ENCODE measurements around the gene MMP2.

MMP2 gene

DNA sequence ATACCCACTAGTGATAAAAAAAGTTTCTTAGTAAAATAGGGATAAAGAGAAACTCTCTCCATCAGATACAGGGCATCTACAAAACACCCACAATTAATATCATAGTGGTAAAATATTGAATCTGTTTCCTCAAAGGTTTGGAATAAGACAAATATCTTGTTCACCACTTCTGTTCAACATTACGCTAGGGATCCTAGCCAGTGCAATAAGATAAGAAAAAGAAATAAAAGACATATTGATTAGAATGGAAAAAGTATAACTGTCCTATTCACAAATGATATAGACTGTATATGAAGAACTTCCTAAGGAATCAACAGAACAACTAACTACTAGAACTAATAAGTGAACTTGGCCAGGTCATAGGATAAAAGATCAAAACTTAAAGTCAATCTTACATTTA lies 42.8 kb downstream of the MMP2 start:
- DNase-seq = no peak

DNA sequence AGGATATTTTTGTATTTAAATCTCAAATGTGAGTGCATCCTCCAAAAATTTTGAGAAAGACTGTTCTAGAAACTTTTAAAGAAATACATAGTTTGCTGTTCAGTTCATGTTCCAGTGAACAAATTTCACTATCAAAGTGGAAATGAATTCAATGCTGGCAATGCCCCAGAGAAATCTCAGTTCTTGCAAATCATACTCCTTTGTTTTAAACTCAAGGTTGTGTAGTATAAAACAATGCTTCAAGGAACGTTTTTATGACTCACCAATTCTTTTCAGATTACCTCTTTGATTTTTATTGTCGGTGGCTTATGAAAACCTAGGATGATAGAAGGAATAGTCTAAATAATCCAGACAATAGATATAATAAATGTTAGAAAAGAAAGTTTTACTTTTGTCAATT lies 47.4 kb downstream of the MMP2 start:
- no peak for DNase-seq

- no peak for DNase-seq
Observed at GRCh38 chr16:55527885-55528284, 48.9 kb downstream of the MMP2 start.

DNA sequence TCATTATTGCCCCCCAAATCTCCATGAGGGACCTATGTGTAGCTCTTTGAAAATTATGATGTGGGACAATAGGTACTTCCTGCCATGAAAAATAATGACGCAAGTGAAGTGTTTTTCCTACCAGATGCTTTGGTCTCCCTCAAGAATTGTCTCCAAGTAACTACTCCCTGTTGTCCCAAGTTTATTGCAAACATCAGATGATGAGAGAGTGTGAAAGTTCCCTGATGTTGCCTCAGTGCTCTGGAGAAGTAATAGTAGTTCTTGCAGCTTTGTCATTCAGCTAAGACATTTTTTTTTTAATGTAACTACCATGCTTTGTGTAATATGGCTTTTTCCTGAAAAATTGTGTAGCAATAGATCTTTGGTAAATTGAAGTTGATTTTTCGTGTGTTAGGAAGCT lies 50.0 kb downstream of the MMP2 start:
- DNase-seq = no peak

DNA sequence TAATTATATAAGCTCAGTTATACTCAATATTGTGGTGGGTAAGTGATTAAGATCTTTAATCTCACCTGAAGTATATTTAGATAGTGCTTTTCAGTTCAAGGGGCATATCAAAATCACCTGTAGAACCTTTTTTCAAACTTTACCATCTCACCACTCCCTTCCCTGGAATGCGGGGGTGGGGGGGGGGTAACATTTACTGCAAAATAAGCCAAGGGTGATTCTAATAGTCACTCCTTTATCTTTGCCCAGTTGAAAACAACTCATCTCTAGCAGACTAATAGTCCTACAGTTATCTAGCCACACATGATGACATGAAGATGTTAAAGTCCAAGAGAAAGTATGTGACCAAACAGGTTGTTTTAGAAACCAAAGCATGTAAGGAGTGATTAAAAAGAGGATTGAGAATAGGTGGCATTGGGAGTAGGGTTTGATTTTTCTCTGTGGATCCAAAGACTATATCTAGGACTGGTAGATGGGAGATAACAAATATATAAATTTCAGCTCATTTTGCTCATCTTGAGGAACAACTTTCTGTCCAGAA lies 51.4 kb downstream of the MMP2 start:
- DNase-seq = no peak

GRCh38 chr16:55532227-55532626 lies 53.2 kb downstream of the MMP2 start:
- no peak for DNase-seq

GRCh38 chr16:55534756-55535155 lies 55.8 kb downstream of the MMP2 start:
- no peak for DNase-seq

GRCh38 chr16:55539049-55539448 lies 60.1 kb downstream of the MMP2 start:
- DNase-seq = no peak

- no peak for DNase-seq
Observed at GRCh38 chr16:55539488-55539887, 60.5 kb downstream of the MMP2 start.

GRCh38 chr16:55540221-55540620 lies 61.2 kb downstream of the MMP2 start:
- DNase-seq = no peak

DNA sequence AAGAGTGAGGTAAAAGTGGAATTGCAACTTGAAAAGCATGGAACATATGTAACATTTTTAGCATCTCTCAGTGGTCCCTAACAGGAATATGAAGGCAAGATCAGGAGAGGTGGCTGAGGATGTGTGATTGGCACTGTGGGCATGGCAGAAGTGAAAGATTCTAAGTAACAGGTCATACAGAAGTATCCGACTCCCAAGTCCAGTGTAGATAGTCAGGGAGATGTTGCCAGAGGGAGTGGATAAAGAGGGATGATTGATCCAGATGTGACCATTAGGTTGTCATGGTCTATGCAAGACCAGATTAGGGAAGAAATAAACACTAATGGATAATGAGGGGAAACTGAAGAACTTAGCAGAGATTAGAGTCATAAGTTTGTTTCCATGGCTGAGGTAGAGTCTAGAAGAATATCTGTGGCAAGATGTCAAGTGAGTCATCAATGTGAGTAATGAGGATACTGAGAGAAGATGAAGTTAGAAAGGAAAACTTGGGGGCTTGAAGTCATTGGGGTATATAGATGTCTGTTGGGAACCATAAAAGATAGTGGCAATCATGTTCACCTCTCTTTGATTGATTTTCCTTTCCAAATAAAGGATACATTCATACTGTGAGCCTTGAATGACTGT lies 63.6 kb downstream of the MMP2 start:
- DNase-seq = no peak

DNA sequence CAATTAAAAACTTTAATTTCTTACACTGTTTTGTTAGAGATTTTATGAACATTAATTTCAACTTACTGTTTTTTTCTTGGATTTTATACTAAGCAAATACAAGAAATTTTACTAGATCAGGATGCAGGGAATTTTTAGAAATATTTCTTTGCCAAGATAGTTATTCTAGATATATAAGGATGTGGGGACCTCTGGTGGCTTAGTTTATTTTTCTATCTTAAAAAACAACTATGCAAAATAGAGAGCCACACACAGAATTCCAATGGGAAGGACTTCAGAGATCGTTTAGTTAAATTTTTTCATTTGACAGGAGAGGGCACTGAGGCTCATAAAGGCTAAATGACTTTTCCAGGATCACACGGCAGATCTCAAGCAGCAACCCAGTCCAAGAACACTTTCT lies 64.5 kb downstream of the MMP2 start:
- no peak for DNase-seq

GRCh38 chr16:55552621-55553020 lies 73.6 kb downstream of the MMP2 start:
- no peak for DNase-seq

DNA sequence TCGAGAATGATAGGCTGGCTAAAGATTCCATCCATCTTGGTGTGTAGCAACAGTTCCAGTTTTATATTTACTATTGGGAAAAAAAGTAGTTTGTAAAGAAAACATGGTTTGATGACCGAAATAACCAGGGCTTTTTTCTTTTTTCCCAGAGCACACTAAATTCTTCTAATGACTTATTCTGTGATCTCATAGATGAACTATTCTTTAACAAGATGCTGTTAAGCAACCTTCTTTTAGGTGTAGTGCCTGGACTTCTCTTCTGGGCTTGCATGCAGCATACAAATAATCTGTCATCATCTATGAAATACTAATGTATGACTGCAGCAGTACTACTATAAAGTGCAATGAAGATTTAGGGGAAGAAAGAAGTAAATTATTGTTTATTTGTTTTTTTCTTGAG lies 76.4 kb downstream of the MMP2 start:
- no peak for DNase-seq
